H1 (cell line): Measurements from ENCODE around the gene TDRD1. TPM values are rescaled to one million over a fixed set of nuclear protein-coding genes. Genes with fewer than 3 reads are reported as not detected.

ENCODE experiments used
- CTCF ChIA-PET: fragments of 300-600 bp; sonication (Branson Sonifier 250); formaldehyde crosslinking; loops from one replicate; lab custom pipeline; 2021; ENCODE audit not compliant: partially characterized antibody; lab: Charles Lee
- POLR2A ChIA-PET: fragments of 300-600 bp; sonication (Branson Sonifier 250); formaldehyde crosslinking; loops from one replicate; lab custom pipeline; 2021; ENCODE audit warnings: inconsistent platforms; ENCODE audit not compliant: partially characterized antibody; lab: Charles Lee
- DNase-seq, 2 experiments: peaks; one replicate each; pipeline versions ENCODE4 v3.0.0 to v3.0.0-alpha.2; 2010 to 2022; ENCODE audit warnings: low spot score in 2 of 2, low read depth in 1 of 2, mixed read lengths in 1 of 2
- FAIRE-seq: peaks from 2 replicates; lab custom pipeline; 2011; peaks lifted over from hg19 to GRCh38; lab: Jason Lieb, UNC
- H2AFZ ChIP-seq: 2 replicates; pipeline ENCODE4 v1.8.1; 2012; ENCODE audit warnings: low read length, inconsistent platforms
- H2AK5ac ChIP-seq: 2 replicates; pipeline ENCODE4 v1.6.1; 2013; ENCODE audit warnings: low read depth, low read length
- H2BK120ac ChIP-seq: replicated peaks from 2 replicates; pipeline ENCODE3; 2013; ENCODE audit warnings: low read depth, low read length, inconsistent platforms
- H2BK12ac ChIP-seq: 2 replicates; pipeline ENCODE4 v1.6.1; 2013; ENCODE audit warnings: low read depth, low read length
- H2BK15ac ChIP-seq: 2 replicates; pipeline ENCODE4 v1.6.1; 2013; ENCODE audit warnings: low read length
- H2BK20ac ChIP-seq: 2 replicates; pipeline ENCODE4 v1.6.1; 2013; ENCODE audit warnings: low read length
- H2BK5ac ChIP-seq: 2 replicates; pipeline ENCODE4 v1.6.1; 2013; ENCODE audit warnings: low read depth, low read length
- H3K14ac ChIP-seq: 2 replicates; pipeline ENCODE4 v1.6.1; 2013; ENCODE audit warnings: inconsistent platforms; ENCODE audit not compliant: insufficient read length
- H3K18ac ChIP-seq: 2 replicates; pipeline ENCODE4 v1.6.1; 2013; ENCODE audit warnings: low read length; ENCODE audit errors: extremely low read depth
- H3K23ac ChIP-seq: 2 replicates; pipeline ENCODE4 v1.6.1; 2013; ENCODE audit warnings: inconsistent platforms; ENCODE audit not compliant: insufficient read length
- H3K23me2 ChIP-seq: 2 replicates; pipeline ENCODE4 v1.6.1; 2013; ENCODE audit warnings: low read depth, low read length
- H3K27ac ChIP-seq: 2 replicates; pipeline ENCODE4 v1.6.1; 2011; ENCODE audit warnings: low read depth, low read length, inconsistent platforms
- H3K27me3 ChIP-seq, 4 experiments: replicated peaks in 1 of 4; 1 replicate in 1 of 4; 2 replicates in 3 of 4; pipeline versions ENCODE4 v1.6.1 to v1.8.1; 2011 to 2013; ENCODE audit warnings: low read length in 3 of 4, mild to moderate bottlenecking in 3 of 4, inconsistent platforms in 2 of 4, mixed read lengths in 2 of 4, moderate library complexity in 1 of 4; ENCODE audit not compliant: control insufficient read depth in 3 of 4, insufficient read depth in 3 of 4; ENCODE audit errors: extremely low read depth in 1 of 4
- H3K36me3 ChIP-seq, 4 experiments: 2 replicates each; pipeline versions ENCODE4 v1.6.1 to v1.8.1; 2011 to 2013; ENCODE audit warnings: mild to moderate bottlenecking in 4 of 4, low read length in 3 of 4, moderate library complexity in 2 of 4, control low read depth in 1 of 4, inconsistent platforms in 1 of 4; ENCODE audit not compliant: insufficient read depth in 4 of 4, control insufficient read depth in 2 of 4
- H3K4ac ChIP-seq: replicated peaks from 2 replicates; pipeline ENCODE3; 2013; ENCODE audit warnings: low read length, low read depth, mixed read lengths, inconsistent platforms; ENCODE audit not compliant: insufficient read length
- H3K4me1 ChIP-seq, 4 experiments: replicated peaks in 1 of 4; 1 replicate in 1 of 4; 2 replicates in 3 of 4; pipeline versions ENCODE4 v1.6.1 to v1.8.1; 2011 to 2013; ENCODE audit warnings: low read length in 3 of 4, inconsistent platforms in 2 of 4, mixed read lengths in 1 of 4; ENCODE audit not compliant: insufficient read depth in 4 of 4, control insufficient read depth in 3 of 4
- H3K4me2 ChIP-seq, 2 experiments: 2 replicates each; pipeline versions ENCODE4 v1.6.1 to v1.8.1; 2011 to 2013; ENCODE audit warnings: low read depth in 2 of 2, low read length in 2 of 2, control low read depth in 1 of 2, inconsistent platforms in 1 of 2, mild to moderate bottlenecking in 1 of 2; ENCODE audit not compliant: insufficient read depth in 1 of 2
- H3K4me3 ChIP-seq, 4 experiments: fragments of 200-600, 300-600 bp in 1 of 4; sonication (generic), shearing (Covaris generic), sonication (Bioruptor Twin) in 1 of 4; 2 replicates each; pipeline versions ENCODE4 v1.5.1 to v1.8.1; 2011 to 2016; ENCODE audit warnings: low read length in 4 of 4, low read depth in 3 of 4, control low read depth in 2 of 4, inconsistent platforms in 2 of 4, mild to moderate bottlenecking in 2 of 4, mixed read lengths in 1 of 4, moderate library complexity in 1 of 4; ENCODE audit not compliant: insufficient read depth in 2 of 4; ENCODE audit errors: extremely low read depth in 1 of 4
- H3K56ac ChIP-seq: replicated peaks from 2 replicates; pipeline ENCODE3; 2013; ENCODE audit warnings: low read depth, mild to moderate bottlenecking, mixed read lengths, low read length, inconsistent platforms; ENCODE audit not compliant: insufficient read length
- H3K79me1 ChIP-seq: 2 replicates; pipeline ENCODE4 v1.6.1; 2013; ENCODE audit warnings: low read depth, low read length, control low read depth
- H3K79me2 ChIP-seq, 2 experiments: 2 replicates each; pipeline versions ENCODE4 v1.6.1 to v1.8.1; 2012 to 2013; ENCODE audit warnings: low read length in 2 of 2, mild to moderate bottlenecking in 2 of 2, inconsistent platforms in 1 of 2; ENCODE audit not compliant: insufficient read depth in 2 of 2, control insufficient read depth in 1 of 2
- H3K9ac ChIP-seq, 4 experiments: replicated peaks in 1 of 4; 1 replicate in 1 of 4; 2 replicates in 3 of 4; pipeline versions ENCODE4 v1.6.1 to v1.8.1; 2011 to 2013; ENCODE audit warnings: low read depth in 3 of 4, low read length in 3 of 4, control low read depth in 2 of 4, mild to moderate bottlenecking in 2 of 4, moderate library complexity in 2 of 4, inconsistent platforms in 1 of 4; ENCODE audit errors: extremely low read depth in 1 of 4
- H3K9me3 ChIP-seq, 2 experiments: 2 replicates each; pipeline versions ENCODE4 v1.6.1 to v1.8.1; 2012 to 2013; ENCODE audit warnings: mild to moderate bottlenecking in 2 of 2, moderate library complexity in 2 of 2, control low read depth in 1 of 2, inconsistent platforms in 1 of 2, low read depth in 1 of 2, low read length in 1 of 2, mixed read lengths in 1 of 2; ENCODE audit not compliant: insufficient read depth in 2 of 2
- H4K20me1 ChIP-seq, 2 experiments: replicated peaks in 1 of 2; 2 replicates each; pipeline versions ENCODE3 to v1.8.1; 2011 to 2013; ENCODE audit warnings: inconsistent platforms in 2 of 2, low read length in 2 of 2, mild to moderate bottlenecking in 1 of 2; ENCODE audit not compliant: insufficient read depth in 2 of 2, control insufficient read depth in 1 of 2
- H4K5ac ChIP-seq: 2 replicates; pipeline ENCODE4 v1.6.1; 2013; ENCODE audit warnings: low read length, low read depth, mixed read lengths, inconsistent platforms; ENCODE audit not compliant: insufficient read length
- H4K8ac ChIP-seq: 2 replicates; pipeline ENCODE4 v1.8.0; 2013; ENCODE audit warnings: mild to moderate bottlenecking, moderate library complexity, low read length, inconsistent platforms; ENCODE audit not compliant: insufficient read depth; ENCODE audit errors: extremely low read depth
- H4K91ac ChIP-seq: replicated peaks from 2 replicates; pipeline ENCODE3; 2013; ENCODE audit warnings: low read length, mixed read lengths, inconsistent platforms; ENCODE audit not compliant: insufficient read length
- BACH1 ChIP-seq: IDR thresholded peaks from 2 replicates; pipeline ENCODE4 v1.6.1; 2012; ENCODE audit warnings: low read length, improper control_type of control experiment
- GABPA ChIP-seq: IDR thresholded peaks from 2 replicates; pipeline ENCODE4 v1.6.1; 2011; ENCODE audit warnings: mild to moderate bottlenecking, low read length, moderate library complexity, borderline replicate concordance; ENCODE audit not compliant: insufficient read depth
- TEAD4 ChIP-seq: IDR thresholded peaks from 2 replicates; pipeline ENCODE4 v1.6.1; 2012; ENCODE audit warnings: low read depth, low read length, inconsistent platforms, mixed read lengths
- WGBS, 2 experiments: shearing (Covaris generic) in 1 of 2; methylation state at CpG; one replicate each; pipeline versions ENCODE4 v1.1.6 to v1.1.7; 2013 to 2015; ENCODE audit warnings: low lambda C conversion rate in 2 of 2, mixed read lengths in 2 of 2, inconsistent platforms in 1 of 2, low coverage in 1 of 2, missing lambda C conversion rate in 1 of 2; ENCODE audit not compliant: insufficient replicate concordance in 2 of 2, insufficient coverage in 1 of 2, insufficient read length in 1 of 2; ENCODE audit errors: extremely low coverage in 1 of 2, missing lambda C conversion rate in 1 of 2; 5-methylcytosine and 5-hydroxymethylcytosine counted together
- polyA plus RNA-seq, 7 experiments: library from polyadenylated mRNA; depleted of rRNA in 3 of 7; stranded (reverse) in 5 of 7; unstranded in 2 of 7; fragments of >200 nt in 5 of 7; fragments of 200-250 nt in 2 of 7; gene quantifications; 1 replicate in 5 of 7; 2 replicates in 1 of 7; 4 replicates in 1 of 7; pipeline versions ENCODE4 v1.2.1 to v1.2.3, GENCODE V29; 2011 to 2013; ENCODE audit warnings: missing spikeins in 2 of 7, mixed read lengths in 2 of 7
- total RNA-seq: library from RNA; stranded (reverse); fragmentation: NEBNext Ultra II Directional; extraction: Animal tissue kit (Norgen Biotek cat#: 25700); gene quantifications from 2 replicates; pipeline ENCODE4 v1.2.1, GENCODE V29; 2021

Gene TDRD1
- total and polyA plus RNA-seq, 2 of the 8 experiments (the other 6 are each of a cell fraction or from before 2014, with no cell fraction given): 0.02 to 0.71 TPM

GRCh38 chr10:114184276-114184675 lies 5.1 kb downstream of the TDRD1 start:
- H3K4me2 ChIP-seq: no peak overlapping the region
- no peak overlapping the region for H2BK5ac ChIP-seq
- no peaks in the 10 kb centered on the region for H3K36me3 ChIP-seq
- H2BK120ac ChIP-seq: no peak overlapping the region
- no peak overlapping the region for H3K4ac ChIP-seq
- DNase-seq (no peak), FAIRE-seq (no peak)
- H3K9ac ChIP-seq: no peak overlapping the region
- CTCF ChIA-PET: interaction anchor here (0.6 kb wide), 1 partner anchor 77 kb away, joined by 3 read pairs; no protein-coding TSS in a partner anchor
- H3K14ac ChIP-seq: no peak overlapping the region
- H3K27ac ChIP-seq: no peak overlapping the region
- no peaks in the 10 kb centered on the region for H4K20me1 ChIP-seq
- no peak overlapping the region for H2BK15ac ChIP-seq
- no peak overlapping the region for H2BK20ac ChIP-seq
- no peak overlapping the region for H2AK5ac ChIP-seq
- H3K23ac ChIP-seq: no peak overlapping the region
- H4K8ac ChIP-seq: no peak overlapping the region
- no peaks in the 10 kb centered on the region for H3K27me3 ChIP-seq
- H3K4me1 ChIP-seq: peaks cover 0 to 2% (median 0%) of the 10 kb centered on the region in 4 experiments; a peak in 1 of 7 replicates
- no peaks in the 10 kb centered on the region for H3K79me2 ChIP-seq
- TF ChIP-seq GABPA (no peak), BACH1 (no peak), TEAD4 (no peak)
- 94% methylated on average over 5 of the region's 5 CpGs; no CpG with 5 or more reads in 1 of the 2 experiments for WGBS, 2 experiments
- no peak overlapping the region for H4K91ac ChIP-seq
- no peaks in the 10 kb centered on the region for H3K23me2 ChIP-seq
- no peak overlapping the region for H3K18ac ChIP-seq
- POLR2A ChIA-PET: no interaction called here
- H3K79me1 ChIP-seq: no peaks in the 10 kb centered on the region
- peak overlapping the region; percentile 13; the same call in 1 of the 2 replicates for H2AFZ ChIP-seq
- H3K4me3 ChIP-seq: no peak overlapping the region
- H4K5ac ChIP-seq: no peak overlapping the region
- H3K56ac ChIP-seq: no peak overlapping the region
- no peaks in the 10 kb centered on the region for H3K9me3 ChIP-seq
- H2BK12ac ChIP-seq: no peak overlapping the region
